ENCODE data around the gene ERCC6L2. TPM values are rescaled to one million over a fixed set of nuclear protein-coding genes. Genes with fewer than 3 reads are reported as not detected.

ERCC6L2 gene
- total RNA-seq, 2 donors from 2014 or later: 25.2 to 30.4 TPM

DNA sequence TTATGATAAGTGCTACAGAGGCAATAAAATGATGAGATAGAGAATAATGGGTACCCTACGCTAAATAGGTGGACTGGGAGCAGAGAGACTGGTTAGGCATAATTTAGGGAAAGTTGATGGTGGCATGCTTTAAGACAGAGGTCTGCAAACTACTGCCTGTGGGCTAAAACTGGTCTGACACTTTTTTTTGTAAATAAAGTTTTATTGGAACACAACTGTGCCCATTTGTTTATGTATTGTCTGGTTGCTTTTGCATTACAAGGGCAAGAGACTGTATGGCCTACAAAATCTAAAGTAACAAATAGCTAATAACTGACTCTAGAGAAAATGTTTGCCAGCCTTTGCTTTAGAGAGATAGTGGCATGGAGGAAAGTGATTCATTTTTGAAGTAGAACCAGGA, 2.5 kb downstream of the ERCC6L2 start:
- no peaks in the 10 kb centered on the region for H3K9me3 Mint-ChIP-seq
- DNase-seq (ENCODE audit: low spot score) (no peak), ATAC-seq (no peak)
- H3K4me1 Mint-ChIP-seq (ENCODE audit: low read depth in 2 of 2): peaks cover 18 to 19% of the 10 kb centered on the region in 2 donors
- H3K36me3 Mint-ChIP-seq: peaks cover 11% of the 10 kb centered on the region
- H3K4me3 Mint-ChIP-seq: no peak overlapping the region
- H3K27me3 Mint-ChIP-seq: no peaks in the 10 kb centered on the region
- no peak overlapping the region for H3K27ac Mint-ChIP-seq

GRCh38 chr9:95879591-95879990, 4.1 kb downstream of the ERCC6L2 start:
- no peak for DNase-seq (ENCODE audit: low spot score)
- no peaks in the 10 kb centered on the region for H3K9me3 Mint-ChIP-seq
- no peaks in the 10 kb centered on the region for H3K27me3 Mint-ChIP-seq
- no peak for ATAC-seq
- H3K4me3 Mint-ChIP-seq: no peak overlapping the region
- H3K36me3 Mint-ChIP-seq: peaks cover 9% of the 10 kb centered on the region
- no peak overlapping the region for H3K27ac Mint-ChIP-seq
- H3K4me1 Mint-ChIP-seq (ENCODE audit: low read depth in 2 of 2): peaks cover 13 to 15% of the 10 kb centered on the region in 2 donors

DNA sequence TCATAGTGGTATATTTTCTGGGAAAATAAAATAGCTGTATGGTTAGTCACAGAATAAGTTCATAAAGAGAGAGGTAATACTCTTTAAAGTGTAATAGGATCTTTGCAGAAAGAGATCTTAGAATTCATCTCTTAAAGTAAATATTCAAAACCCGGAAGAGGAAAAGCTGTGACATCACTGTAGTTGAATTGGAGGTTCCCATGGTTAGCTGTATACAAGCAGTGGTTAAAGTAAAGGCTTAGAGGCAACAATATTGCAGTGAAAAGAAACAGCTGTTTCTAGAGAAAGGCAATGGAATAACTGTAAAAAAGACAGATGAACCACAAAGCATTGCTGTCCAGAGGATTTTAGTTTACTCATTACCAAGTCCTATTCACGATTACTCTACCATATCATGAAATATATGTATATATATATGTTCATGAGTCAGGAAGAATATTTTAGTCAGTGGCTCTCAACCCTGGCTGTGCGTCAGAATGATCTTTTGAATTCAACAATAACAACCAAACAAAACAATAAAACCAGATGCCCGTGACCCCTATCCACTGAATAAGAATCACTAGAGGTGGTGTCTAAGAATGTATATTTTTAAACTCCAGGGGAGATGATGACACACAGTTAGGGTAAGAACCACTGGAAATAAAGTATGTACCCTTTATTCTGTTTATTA, 4.7 kb downstream of the ERCC6L2 start:
- no peak overlapping the region for H3K4me3 Mint-ChIP-seq
- no peak overlapping the region for H3K27ac Mint-ChIP-seq
- H3K27me3 Mint-ChIP-seq: no peaks in the 10 kb centered on the region
- ATAC-seq: no peak
- no peaks in the 10 kb centered on the region for H3K9me3 Mint-ChIP-seq
- no peak for DNase-seq (ENCODE audit: low spot score)
- H3K36me3 Mint-ChIP-seq: peaks cover 13% of the 10 kb centered on the region
- H3K4me1 Mint-ChIP-seq (ENCODE audit: low read depth in 2 of 2): peaks cover 10 to 13% of the 10 kb centered on the region in 2 donors

- Mint-ChIP-seq H3K9me3 (no peaks in the 10 kb centered on the region), H3K27me3 (no peaks in the 10 kb centered on the region), H3K4me3 (no peak overlapping the region), H3K4me1 (ENCODE audit: low read depth in 2 of 2) (peaks cover 11 to 27% of the 10 kb centered on the region in 2 donors), H3K36me3 (peaks cover 12% of the 10 kb centered on the region), H3K27ac (peak overlapping the region in 1 of 2 donors; percentile 48)
- ATAC-seq (no peak), DNase-seq (ENCODE audit: low spot score) (no peak)
Measured at GRCh38 chr9:95887926-95888497, 12.5 kb downstream of the ERCC6L2 start.

DNA sequence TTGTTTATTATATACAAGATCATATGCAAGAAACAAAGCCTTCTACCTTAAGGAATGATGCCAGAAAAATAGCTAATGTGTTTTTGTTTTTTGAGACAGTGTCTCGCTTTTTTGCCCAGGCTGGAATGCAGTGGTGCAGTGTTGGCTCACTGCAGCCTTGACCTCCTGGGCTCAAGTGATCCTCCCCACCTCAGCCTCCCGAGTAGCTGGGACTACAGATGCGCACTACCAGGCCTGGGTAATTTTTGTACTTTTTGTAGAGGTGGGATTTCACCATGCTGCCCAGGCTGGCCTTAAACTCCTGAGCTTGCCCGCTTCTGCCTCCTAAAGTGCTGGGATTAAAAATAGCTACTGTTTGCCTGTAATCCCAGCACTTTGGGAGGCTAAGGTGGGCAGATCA, 15.1 kb downstream of the ERCC6L2 start:
- Mint-ChIP-seq H3K27me3 (no peaks in the 10 kb centered on the region), H3K27ac (no peak overlapping the region), H3K4me3 (no peak overlapping the region), H3K36me3 (peaks cover 6% of the 10 kb centered on the region), H3K9me3 (no peaks in the 10 kb centered on the region), H3K4me1 (ENCODE audit: low read depth in 2 of 2) (peaks cover 11 to 22% of the 10 kb centered on the region in 2 donors)
- ATAC-seq (no peak), DNase-seq (ENCODE audit: low spot score) (no peak)

GRCh38 chr9:95891067-95891671, 15.7 kb downstream of the ERCC6L2 start:
- DNase-seq (ENCODE audit: low spot score): no peak
- H3K36me3 Mint-ChIP-seq: peaks cover 11% of the 10 kb centered on the region
- no peaks in the 10 kb centered on the region for H3K27me3 Mint-ChIP-seq
- H3K4me1 Mint-ChIP-seq (ENCODE audit: low read depth in 2 of 2): peaks cover 13 to 26% of the 10 kb centered on the region in 2 donors
- no peak for ATAC-seq
- H3K9me3 Mint-ChIP-seq: no peaks in the 10 kb centered on the region
- H3K27ac Mint-ChIP-seq: no peak overlapping the region
- H3K4me3 Mint-ChIP-seq: no peak overlapping the region

DNA sequence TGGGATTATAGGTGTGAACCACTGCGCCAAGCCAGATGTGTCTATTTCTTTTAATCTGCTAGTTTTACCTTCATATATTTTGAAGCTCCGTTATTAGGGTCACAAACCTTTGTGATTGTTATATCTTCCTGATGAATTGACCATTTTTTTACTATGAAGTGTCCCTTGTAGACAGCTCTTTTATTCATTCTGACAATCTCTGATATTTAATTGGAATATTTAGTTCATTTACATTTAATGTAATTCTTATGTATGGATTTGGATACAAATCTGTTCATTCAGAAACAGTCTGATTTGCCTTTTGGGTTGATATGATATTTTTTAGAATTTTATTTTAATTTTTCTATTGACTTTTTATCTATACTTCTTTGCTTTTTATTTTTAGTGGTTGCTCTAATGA, 17.2 kb downstream of the ERCC6L2 start:
- Mint-ChIP-seq H3K27ac (no peak overlapping the region), H3K4me1 (ENCODE audit: low read depth in 2 of 2) (peaks cover 6 to 31% of the 10 kb centered on the region in 2 donors), H3K27me3 (no peaks in the 10 kb centered on the region), H3K36me3 (peaks cover 18% of the 10 kb centered on the region), H3K9me3 (no peaks in the 10 kb centered on the region), H3K4me3 (no peak overlapping the region)
- DNase-seq (ENCODE audit: low spot score) (no peak), ATAC-seq (no peak)

DNA sequence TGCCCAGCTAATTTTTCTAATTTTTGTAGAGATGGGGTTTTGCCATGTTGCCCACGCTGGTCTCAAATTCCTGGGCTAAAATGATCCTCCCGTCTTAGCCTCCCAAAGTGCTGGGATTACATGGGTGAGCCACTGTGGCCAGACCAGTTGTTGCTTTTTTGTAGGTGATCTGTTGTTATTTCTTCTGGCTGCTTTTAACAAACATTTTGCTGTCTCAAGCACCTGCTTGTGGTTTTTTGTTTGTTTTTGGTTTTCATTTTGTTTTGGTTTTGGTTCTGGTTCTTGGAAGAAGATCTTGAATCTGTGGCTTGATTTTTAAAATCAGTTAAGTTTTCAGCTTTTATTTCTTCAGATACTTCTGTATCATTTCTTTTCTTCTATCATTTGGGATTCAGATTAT, 21.1 kb downstream of the ERCC6L2 start:
- Mint-ChIP-seq H3K27ac (peak overlapping the region; percentile 56 to 69), H3K36me3 (peaks cover 18% of the 10 kb centered on the region), H3K4me1 (ENCODE audit: low read depth in 2 of 2) (peaks cover 3 to 20% of the 10 kb centered on the region in 2 donors), H3K4me3 (peak overlapping the region; percentile 39), H3K9me3 (no peaks in the 10 kb centered on the region), H3K27me3 (no peaks in the 10 kb centered on the region)
- ATAC-seq: no peak
- DNase-seq (ENCODE audit: low spot score): no peak

DNA sequence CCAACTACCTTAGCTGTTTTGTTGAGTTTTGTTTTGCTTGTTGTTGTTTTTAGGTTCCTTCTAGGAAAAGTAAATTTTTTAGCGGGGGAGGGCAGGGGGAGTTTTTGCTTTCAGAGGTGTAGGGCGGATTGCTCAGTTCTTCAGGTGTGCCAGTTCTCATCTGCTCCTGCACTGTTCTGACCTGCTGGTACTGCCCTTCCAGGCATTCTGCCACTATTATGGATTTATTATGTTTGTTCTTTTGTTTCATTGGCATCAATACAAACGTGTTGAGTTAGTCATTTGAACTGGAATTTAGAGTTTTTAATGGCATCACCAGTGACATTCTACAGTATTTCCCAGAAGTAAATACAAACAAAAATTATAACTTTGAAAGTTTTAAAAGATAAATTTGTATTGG, 26.0 kb downstream of the ERCC6L2 start:
- no peaks in the 10 kb centered on the region for H3K9me3 Mint-ChIP-seq
- H3K27me3 Mint-ChIP-seq: no peaks in the 10 kb centered on the region
- DNase-seq (ENCODE audit: low spot score): no peak
- peaks cover 4% of the 10 kb centered on the region for H3K36me3 Mint-ChIP-seq
- H3K4me3 Mint-ChIP-seq: no peak overlapping the region
- peaks cover 0 to 10% of the 10 kb centered on the region in 2 donors for H3K4me1 Mint-ChIP-seq (ENCODE audit: low read depth in 2 of 2)
- no peak for ATAC-seq
- H3K27ac Mint-ChIP-seq: no peak overlapping the region

GRCh38 chr9:95903398-95903797, 27.9 kb downstream of the ERCC6L2 start:
- H3K4me1 Mint-ChIP-seq (ENCODE audit: low read depth in 2 of 2): peaks cover 0 to 4% of the 10 kb centered on the region in 2 donors
- no peak overlapping the region for H3K27ac Mint-ChIP-seq
- H3K9me3 Mint-ChIP-seq: no peaks in the 10 kb centered on the region

DNA sequence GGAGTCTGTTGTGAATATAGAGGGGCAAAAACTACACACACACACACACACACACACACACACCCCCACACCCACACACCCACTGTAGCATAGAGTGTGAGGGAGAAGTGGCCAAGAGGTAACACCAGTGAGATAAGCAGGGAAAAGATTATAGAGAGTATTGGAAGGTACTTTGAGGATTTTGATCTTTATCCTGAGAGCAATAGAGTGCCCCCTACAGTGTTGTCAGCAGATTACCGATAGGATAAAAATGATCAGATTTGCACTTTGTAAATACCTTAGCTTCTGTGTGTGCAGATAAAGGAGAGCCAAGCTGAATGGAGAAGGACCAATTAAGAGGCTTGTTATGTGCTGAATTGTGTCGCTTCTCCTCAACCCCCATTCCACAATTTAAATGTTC, 32.3 kb downstream of the ERCC6L2 start:
- H3K27ac Mint-ChIP-seq: peak overlapping the region in 1 of 2 donors; percentile 39
- no peaks in the 10 kb centered on the region for H3K27me3 Mint-ChIP-seq
- H3K4me1 Mint-ChIP-seq (ENCODE audit: low read depth in 2 of 2): peaks cover 4% of the 10 kb centered on the region in 2 donors
- ATAC-seq (no peak), DNase-seq (ENCODE audit: low spot score) (no peak)
- no peak overlapping the region for H3K4me3 Mint-ChIP-seq
- H3K36me3 Mint-ChIP-seq: no peaks in the 10 kb centered on the region
- no peaks in the 10 kb centered on the region for H3K9me3 Mint-ChIP-seq

More at GRCh38 chr9:95903398-95903797, 27.9 kb downstream of the ERCC6L2 start:
- no peak for DNase-seq (ENCODE audit: low spot score)
- Mint-ChIP-seq H3K36me3 (no peaks in the 10 kb centered on the region), H3K4me3 (no peak overlapping the region), H3K27me3 (no peaks in the 10 kb centered on the region)
- no peak for ATAC-seq

DNA sequence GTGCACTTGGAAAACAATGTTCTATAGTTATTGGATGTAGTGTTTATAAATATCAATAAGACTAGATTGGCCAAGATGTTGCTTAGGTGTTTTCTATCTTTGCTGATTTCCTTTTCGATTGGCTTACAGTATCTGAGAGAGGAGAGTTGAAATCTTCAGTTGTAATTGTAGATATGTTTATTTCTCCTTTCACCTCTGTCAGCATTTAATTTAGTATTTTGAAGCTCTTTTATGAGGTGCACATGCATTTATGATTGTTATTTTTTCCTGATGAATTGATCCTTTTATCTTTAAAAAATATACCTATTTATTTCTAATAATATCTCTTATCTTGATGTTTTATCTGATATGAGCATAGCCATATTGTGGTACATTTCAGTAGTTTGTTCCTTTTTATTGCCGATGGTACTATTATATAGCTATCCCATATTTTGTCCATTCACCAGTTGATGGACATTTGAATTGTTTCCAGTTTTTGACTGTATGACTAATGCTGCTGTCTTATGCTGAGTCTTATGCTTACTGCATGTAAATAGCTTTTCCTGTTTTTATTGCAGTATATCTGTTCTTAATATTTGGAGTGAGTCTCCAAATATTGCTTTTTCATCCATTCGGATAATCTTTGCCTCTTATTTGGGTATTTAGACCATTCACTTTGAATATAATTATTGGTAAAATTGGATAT, 34.7 kb downstream of the ERCC6L2 start:
- Mint-ChIP-seq H3K27me3 (no peaks in the 10 kb centered on the region), H3K36me3 (peaks cover 7% of the 10 kb centered on the region), H3K27ac (no peak overlapping the region), H3K9me3 (no peaks in the 10 kb centered on the region), H3K4me3 (no peak overlapping the region), H3K4me1 (ENCODE audit: low read depth in 2 of 2) (peaks cover 7 to 9% of the 10 kb centered on the region in 2 donors)
- ATAC-seq (no peak), DNase-seq (ENCODE audit: low spot score) (no peak)

- H3K9me3 Mint-ChIP-seq: no peaks in the 10 kb centered on the region
- no peak for ATAC-seq
- no peak for DNase-seq (ENCODE audit: low spot score)
- H3K27me3 Mint-ChIP-seq: no peaks in the 10 kb centered on the region
- peaks cover 7 to 9% of the 10 kb centered on the region in 2 donors for H3K4me1 Mint-ChIP-seq (ENCODE audit: low read depth in 2 of 2)
- no peak overlapping the region for H3K4me3 Mint-ChIP-seq
- H3K27ac Mint-ChIP-seq: no peak overlapping the region
- H3K36me3 Mint-ChIP-seq: peaks cover 7% of the 10 kb centered on the region
Measured at GRCh38 chr9:95910770-95911340, 35.4 kb downstream of the ERCC6L2 start.
